IMR-90 (cell line): ENCODE data around the gene PCED1B. TPM values are rescaled to one million over a fixed set of nuclear protein-coding genes. Genes with fewer than 3 reads are reported as not detected.

Source experiments
- ATAC-seq: fragments of 200-7000 bp; cut with Tn5 transposase; 2 replicates; pipeline ENCODE4 v1.9.1; 2020; ENCODE audit warnings: low read depth, mild to moderate bottlenecking, moderate library complexity
- BruUV-seq: library from RNA; stranded (reverse); fragments of 400-500 nt; replicated peaks from 2 replicates; lab custom pipeline; 2021; lab: Mats Ljungman, UMichigan
- CTCF ChIA-PET: fragments of 300-600 bp; formaldehyde crosslinking; extraction: SDS; loops from one replicate; lab custom pipeline; 2021; ENCODE audit warnings: antibody characterized with exemption; lab: Yijun Ruan, JAX
- POLR2A ChIA-PET: fragments of 300-600 bp; sonication (Branson Sonifier 250); formaldehyde crosslinking; loops from one replicate; lab custom pipeline; 2022; ENCODE audit warnings: antibody characterized with exemption; ENCODE audit not compliant: unreplicated experiment; lab: Charles Lee
- DNase-seq: peaks from one replicate; pipeline ENCODE4 v3.0.0; 2013
- H2AFZ ChIP-seq: replicated peaks from 2 replicates; pipeline ENCODE3; 2013; ENCODE audit warnings: low read length, mild to moderate bottlenecking; ENCODE audit not compliant: poor library complexity
- H2AK5ac ChIP-seq: 2 replicates; pipeline ENCODE4 v1.6.1; 2013; ENCODE audit warnings: low read depth, low read length, inconsistent platforms
- H2AK9ac ChIP-seq: replicated peaks from 2 replicates; pipeline ENCODE3; 2013; ENCODE audit warnings: mild to moderate bottlenecking, low read depth, low read length, moderate library complexity; ENCODE audit not compliant: poor library complexity
- H2BK120ac ChIP-seq: 2 replicates; pipeline ENCODE4 v1.6.1; 2013; ENCODE audit warnings: low read depth, low read length, inconsistent platforms
- H2BK15ac ChIP-seq: 3 replicates; pipeline ENCODE4 v1.6.1; 2013; ENCODE audit warnings: low read depth, low read length, inconsistent platforms
- H2BK20ac ChIP-seq: 2 replicates; pipeline ENCODE4 v1.6.1; 2013; ENCODE audit warnings: low read depth, mild to moderate bottlenecking, inconsistent platforms, low read length, moderate library complexity
- H2BK5ac ChIP-seq: 2 replicates; pipeline ENCODE4 v1.6.1; 2013; ENCODE audit warnings: mild to moderate bottlenecking, low read depth, low read length, inconsistent platforms; ENCODE audit not compliant: poor library complexity, severe bottlenecking
- H3K14ac ChIP-seq: replicated peaks from 2 replicates; pipeline ENCODE4 v1.6.1; 2013; ENCODE audit warnings: low read depth, low read length, inconsistent platforms
- H3K18ac ChIP-seq: 2 replicates; pipeline ENCODE4 v1.6.1; 2013; ENCODE audit warnings: low read depth, low read length, control low read depth
- H3K23ac ChIP-seq: 2 replicates; pipeline ENCODE4 v1.6.1; 2013; ENCODE audit warnings: low read depth, low read length, inconsistent platforms
- H3K27ac ChIP-seq: 2 replicates; pipeline ENCODE4 v1.5.1; 2013; ENCODE audit warnings: mild to moderate bottlenecking, control low read depth, low read length; ENCODE audit not compliant: insufficient read depth
- H3K27me3 ChIP-seq: 2 replicates; pipeline ENCODE4 v1.6.1; 2013; ENCODE audit warnings: low read length; ENCODE audit not compliant: control insufficient read depth, insufficient read depth
- H3K36me3 ChIP-seq: 2 replicates; pipeline ENCODE4 v1.6.1; 2013; ENCODE audit warnings: low read length, mixed read lengths; ENCODE audit not compliant: control insufficient read depth, insufficient read depth
- H3K4ac ChIP-seq: 2 replicates; pipeline ENCODE4 v1.6.1; 2013; ENCODE audit warnings: low read depth, low read length, inconsistent platforms
- H3K4me1 ChIP-seq: 2 replicates; pipeline ENCODE4 v1.6.1; 2013; ENCODE audit warnings: low read length, mixed read lengths; ENCODE audit not compliant: control insufficient read depth, insufficient read depth
- H3K4me2 ChIP-seq: 2 replicates; pipeline ENCODE4 v1.6.1; 2013; ENCODE audit warnings: low read depth, mild to moderate bottlenecking, control low read depth, low read length, moderate library complexity
- H3K4me3 ChIP-seq: 2 replicates; pipeline ENCODE4 v1.5.1; 2013; ENCODE audit warnings: low read depth, mild to moderate bottlenecking, control low read depth, low read length, moderate library complexity; ENCODE audit not compliant: insufficient read depth
- H3K56ac ChIP-seq: 2 replicates; pipeline ENCODE4 v1.6.1; 2013; ENCODE audit warnings: low read length, inconsistent platforms; ENCODE audit not compliant: insufficient read depth; ENCODE audit errors: extremely low read depth
- H3K79me1 ChIP-seq, 2 experiments: 2 replicates each; pipeline ENCODE4 v1.6.1; 2013; ENCODE audit warnings: low read length in 2 of 2, inconsistent platforms in 1 of 2, low read depth in 1 of 2
- H3K9ac ChIP-seq: 2 replicates; pipeline ENCODE4 v1.6.1; 2013; ENCODE audit warnings: low read depth, low read length, control low read depth
- H3K9me1 ChIP-seq: 2 replicates; pipeline ENCODE4 v1.6.1; 2013; ENCODE audit warnings: low read length, inconsistent platforms; ENCODE audit not compliant: insufficient read depth
- H3K9me3 ChIP-seq: 2 replicates; pipeline ENCODE4 v1.6.1; 2013; ENCODE audit warnings: low read length; ENCODE audit not compliant: control insufficient read depth, insufficient read depth
- H4K20me1 ChIP-seq: 2 replicates; pipeline ENCODE4 v1.6.1; 2013; ENCODE audit warnings: low read length, inconsistent platforms; ENCODE audit not compliant: insufficient read depth
- H4K5ac ChIP-seq: 2 replicates; pipeline ENCODE4 v1.6.1; 2013; ENCODE audit warnings: mild to moderate bottlenecking, low read depth, low read length, control low read depth
- H4K8ac ChIP-seq, 2 experiments: 2 replicates each; pipeline ENCODE4 v1.6.1; 2013; ENCODE audit warnings: low read depth in 2 of 2, low read length in 2 of 2, control low read depth in 1 of 2, inconsistent platforms in 1 of 2
- H4K91ac ChIP-seq: 2 replicates; pipeline ENCODE4 v1.6.1; 2013; ENCODE audit warnings: low read depth, low read length, inconsistent platforms; ENCODE audit not compliant: insufficient read depth
- BHLHE40 ChIP-seq: fragments of 150-350 bp; IDR thresholded peaks from 2 replicates; pipeline ENCODE4 v1.6.1; 2016; ENCODE audit warnings: mild to moderate bottlenecking, low read depth, low read length
- CEBPB ChIP-seq: IDR thresholded peaks from 2 replicates; pipeline ENCODE4 v1.6.1; 2012; ENCODE audit warnings: low read depth, low read length, improper control_type of control experiment
- CHD1 ChIP-seq: IDR thresholded peaks from 2 replicates; pipeline ENCODE4 v1.6.1; 2012; ENCODE audit warnings: low read depth, low read length, improper control_type of control experiment
- FOS ChIP-seq: fragments of 150-350 bp; IDR thresholded peaks from 2 replicates; pipeline ENCODE4 v1.6.1; 2016; ENCODE audit warnings: low read depth, low read length
- MAFK ChIP-seq: IDR thresholded peaks from 2 replicates; pipeline ENCODE4 v1.6.1; 2012; ENCODE audit warnings: low read depth, low read length, improper control_type of control experiment
- MAZ ChIP-seq: IDR thresholded peaks from 2 replicates; pipeline ENCODE4 v1.6.1; 2012; ENCODE audit warnings: low read depth, mild to moderate bottlenecking, low read length, improper control_type of control experiment, moderate library complexity, borderline replicate concordance
- MXI1 ChIP-seq: IDR thresholded peaks from 2 replicates; pipeline ENCODE4 v1.6.1; 2012; ENCODE audit warnings: low read depth, mild to moderate bottlenecking, low read length, moderate library complexity, borderline replicate concordance
- NFE2L2 ChIP-seq: fragments of 150-350 bp; IDR thresholded peaks from 2 replicates; pipeline ENCODE4 v1.6.1; 2016; ENCODE audit warnings: low read depth, mild to moderate bottlenecking, low read length
- POLR2A ChIP-seq: IDR thresholded peaks from 2 replicates; pipeline ENCODE4 v1.6.1; 2012; ENCODE audit warnings: mild to moderate bottlenecking, low read depth, low read length
- RAD21 ChIP-seq: IDR thresholded peaks from 2 replicates; pipeline ENCODE4 v1.6.1; 2012; ENCODE audit warnings: low read length, improper control_type of control experiment
- RCOR1 ChIP-seq: IDR thresholded peaks from 2 replicates; pipeline ENCODE4 v1.6.1; 2012; ENCODE audit warnings: mild to moderate bottlenecking, low read length, improper control_type of control experiment; ENCODE audit not compliant: insufficient replicate concordance
- RFX5 ChIP-seq: IDR thresholded peaks from 2 replicates; pipeline ENCODE4 v1.8.0; 2012; ENCODE audit warnings: low read depth, mild to moderate bottlenecking, low read length, moderate library complexity
- SMC3 ChIP-seq: fragments of 150-350 bp; IDR thresholded peaks from 2 replicates; pipeline ENCODE4 v1.6.1; 2016; ENCODE audit warnings: low read depth, mild to moderate bottlenecking, antibody characterized with exemption, low read length, moderate library complexity
- WGBS, 2 experiments: methylation state at CpG; one replicate each; pipeline versions ENCODE4 v1.1.5 to v1.1.7; 2013; ENCODE audit warnings: missing lambda C conversion rate in 2 of 2; ENCODE audit not compliant: insufficient read length in 1 of 2; ENCODE audit errors: extremely low coverage in 2 of 2; 5-methylcytosine and 5-hydroxymethylcytosine counted together
- dilution Hi-C: fragments of 300-500 bp; cut with HindIII; formaldehyde crosslinking; loops from one replicate; pipeline ENCODE4 v1.14.3; 2018; ENCODE audit warnings: low sequenced_read_pairs; ENCODE audit not compliant: unreplicated experiment
- in situ Hi-C: fragments of 300-500 bp; cut with MboI; formaldehyde crosslinking; loops from 3 replicates; pipeline ENCODE4 v1.14.3; 2019; ENCODE audit warnings: low sequenced_read_pairs, inconsistent platforms, mixed read lengths
- intact Hi-C: fragments of 100-400 bp; cut with micrococcal nuclease; formaldehyde crosslinking; loops from 2 replicates; pipeline ENCODE4 v1.10.0; 2022
- polyA plus RNA-seq, 3 experiments: library from polyadenylated mRNA; depleted of rRNA; stranded (reverse); fragments of >200 nt; gene quantifications; 2 replicates each; pipeline ENCODE4 v1.2.3, GENCODE V29; 2012; ENCODE audit warnings: low replicate concordance in 1 of 3
- total RNA-seq: library from RNA; depleted of rRNA; stranded (reverse); fragments of >200 nt; gene quantifications from 2 replicates; pipeline ENCODE4 v1.2.3, GENCODE V29; 2012
- TF ChIP-seq, protein P1 (sequence below): conservative IDR thresholded peaks from 2 replicates; pipeline ENCODE4 v1.5.1; 2012; ENCODE audit warnings: mild to moderate bottlenecking, low read depth, low read length, improper control_type of control experiment
- TF ChIP-seq, protein P2 (sequence below): fragments of 150-350 bp; IDR thresholded peaks from 2 replicates; pipeline ENCODE4 v1.6.1; 2016; ENCODE audit warnings: low read depth, mild to moderate bottlenecking, low read length, moderate library complexity, borderline replicate concordance

PCED1B gene
- total and polyA plus RNA-seq, 2 of the 4 experiments (the other 2 are of a cell fraction), result 0.36 to 2.6 TPM

DNA sequence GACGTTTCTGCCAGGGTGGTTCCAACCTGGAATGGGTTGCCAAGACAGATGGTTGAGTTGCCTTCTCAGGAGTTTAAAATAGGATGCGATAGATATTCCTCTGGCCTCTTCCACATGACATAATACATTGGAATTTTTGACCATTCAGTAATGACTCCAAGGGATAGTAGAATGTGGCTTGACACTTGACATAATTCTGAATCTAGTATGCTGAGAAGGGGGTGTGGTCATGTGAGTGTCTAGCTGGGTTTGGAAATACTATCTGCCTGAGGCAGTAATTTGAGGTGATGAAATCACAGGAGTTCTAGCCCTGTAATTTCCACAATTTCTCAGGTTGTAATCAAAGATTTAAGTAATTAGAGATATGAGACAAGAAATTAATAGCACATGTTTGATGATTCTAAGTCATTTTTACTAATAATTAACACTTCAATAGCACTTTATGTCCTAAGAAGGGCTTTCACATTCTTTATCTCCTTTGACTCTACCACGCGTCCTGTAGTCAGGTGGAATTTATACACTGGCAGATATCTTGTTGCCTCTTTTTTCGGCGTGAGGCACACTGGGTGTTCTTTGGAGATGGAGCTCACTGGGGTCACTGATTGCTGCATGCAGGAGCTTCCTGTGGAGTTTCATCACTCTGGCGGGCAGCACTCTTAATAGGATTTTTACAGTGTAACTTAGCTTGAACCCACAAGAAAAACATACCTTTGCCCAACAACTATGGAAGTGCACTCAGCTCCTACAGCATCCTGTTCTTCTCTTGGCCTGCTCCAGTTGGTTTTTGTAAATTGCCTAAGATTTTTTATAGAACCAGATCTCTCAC lies 3.6 kb downstream of the PCED1B start:
- WGBS, 2 experiments, result no CpG with 5 or more reads among the region's 7 CpGs
- intact Hi-C loops, result loop anchor here (5.0 kb wide), 1 partner anchor 314 kb away; no protein-coding TSS in a partner anchor
- Histone ChIP-seq H3K14ac (peak overlapping the region; percentile 30), H2BK15ac (peak overlapping the region; percentile 82; the same call in 2 of the 3 replicates), H3K23ac (peak overlapping the region; percentile 39), H3K4ac (peak overlapping the region; percentile 86), H3K9me3 (no peaks in the 10 kb centered on the region), H4K20me1 (no peaks in the 10 kb centered on the region), H2BK120ac (peak overlapping the region; percentile 82), H3K27me3 (no peaks in the 10 kb centered on the region), H3K36me3 (no peaks in the 10 kb centered on the region), H2BK20ac (peak overlapping the region; percentile 89), H2BK5ac (peak overlapping the region; percentile 62), H3K27ac (no peak overlapping the region), H3K9ac (no peak overlapping the region), H3K4me2 (peak overlapping the region; percentile 66; the same call in 1 of the 2 replicates), H4K91ac (peak overlapping the region; percentile 45), H2AK9ac (no peak overlapping the region), H3K56ac (peak overlapping the region; percentile 19; the same call in 1 of the 2 replicates), H2AK5ac (peak overlapping the region; percentile 51; the same call in 1 of the 2 replicates), H3K18ac (peak overlapping the region; percentile 66; the same call in 1 of the 2 replicates), H4K8ac (peak overlapping the region; percentile 35 to 61; a peak in 3 of 4 replicates), H2AFZ (no peak overlapping the region), H4K5ac (peak overlapping the region; percentile 36; the same call in 1 of the 2 replicates), H3K79me1 (peaks cover 2 to 60% of the 10 kb centered on the region in 2 experiments; a peak in 2 of 4 replicates), H3K4me1 (peaks cover 14% of the 10 kb centered on the region), H3K9me1 (peaks cover 7% of the 10 kb centered on the region), H3K4me3 (no peak overlapping the region)
- dilution Hi-C loops, result no loop called here
- BruUV-seq, result no TSS peak
- ChIA-PET CTCF (interaction anchor here (0.5 to 0.6 kb wide), 2 partner anchors 60 to 629 kb away, joined by 3 read pairs; no protein-coding TSS in a partner anchor), POLR2A (interaction anchor here (0.9 kb wide), 1 partner anchor 13 kb away, joined by 4 read pairs; no protein-coding TSS in a partner anchor)
- DNase-seq (peak; percentile 95), ATAC-seq (peak; percentile 29)
- in situ Hi-C loops, result no loop called here
- TF ChIP-seq RFX5, result no peak
- TF ChIP-seq BHLHE40, result peak; percentile 79
- no peak for TF ChIP-seq RCOR1
- TF ChIP-seq MXI1, result no peak
- TF ChIP-seq CHD1, result no peak
- 0 out of 2 replicates have a peak, but pooled peaks have one; percentile 5 for TF ChIP-seq SMC3
- TF ChIP-seq POLR2A, result no peak
- TF ChIP-seq NFE2L2, result no peak
- no peak for TF ChIP-seq MAFK
- no peak for TF ChIP-seq RAD21
- peak; percentile 94 for TF ChIP-seq CEBPB
- TF ChIP-seq, protein P1, sequence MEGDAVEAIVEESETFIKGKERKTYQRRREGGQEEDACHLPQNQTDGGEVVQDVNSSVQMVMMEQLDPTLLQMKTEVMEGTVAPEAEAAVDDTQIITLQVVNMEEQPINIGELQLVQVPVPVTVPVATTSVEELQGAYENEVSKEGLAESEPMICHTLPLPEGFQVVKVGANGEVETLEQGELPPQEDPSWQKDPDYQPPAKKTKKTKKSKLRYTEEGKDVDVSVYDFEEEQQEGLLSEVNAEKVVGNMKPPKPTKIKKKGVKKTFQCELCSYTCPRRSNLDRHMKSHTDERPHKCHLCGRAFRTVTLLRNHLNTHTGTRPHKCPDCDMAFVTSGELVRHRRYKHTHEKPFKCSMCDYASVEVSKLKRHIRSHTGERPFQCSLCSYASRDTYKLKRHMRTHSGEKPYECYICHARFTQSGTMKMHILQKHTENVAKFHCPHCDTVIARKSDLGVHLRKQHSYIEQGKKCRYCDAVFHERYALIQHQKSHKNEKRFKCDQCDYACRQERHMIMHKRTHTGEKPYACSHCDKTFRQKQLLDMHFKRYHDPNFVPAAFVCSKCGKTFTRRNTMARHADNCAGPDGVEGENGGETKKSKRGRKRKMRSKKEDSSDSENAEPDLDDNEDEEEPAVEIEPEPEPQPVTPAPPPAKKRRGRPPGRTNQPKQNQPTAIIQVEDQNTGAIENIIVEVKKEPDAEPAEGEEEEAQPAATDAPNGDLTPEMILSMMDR, result no peak
- TF ChIP-seq FOS, result no peak
- TF ChIP-seq, protein P2, sequence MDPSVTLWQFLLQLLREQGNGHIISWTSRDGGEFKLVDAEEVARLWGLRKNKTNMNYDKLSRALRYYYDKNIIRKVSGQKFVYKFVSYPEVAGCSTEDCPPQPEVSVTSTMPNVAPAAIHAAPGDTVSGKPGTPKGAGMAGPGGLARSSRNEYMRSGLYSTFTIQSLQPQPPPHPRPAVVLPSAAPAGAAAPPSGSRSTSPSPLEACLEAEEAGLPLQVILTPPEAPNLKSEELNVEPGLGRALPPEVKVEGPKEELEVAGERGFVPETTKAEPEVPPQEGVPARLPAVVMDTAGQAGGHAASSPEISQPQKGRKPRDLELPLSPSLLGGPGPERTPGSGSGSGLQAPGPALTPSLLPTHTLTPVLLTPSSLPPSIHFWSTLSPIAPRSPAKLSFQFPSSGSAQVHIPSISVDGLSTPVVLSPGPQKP, result no peak
- no peak for TF ChIP-seq MAZ
